ENCODE measurements around the gene RNU4-1.
A peak's percentile ranks its signal among the peaks of the same experiment; 100 is the strongest.

Gene RNU4-1

GRCh38 chr12:120323772-120324171 is 30.7 kb upstream of the RNU4-1 start:
- TF ChIP-seq POLR2AphosphoS5 (IDR thresholded peaks at IDR 0.05; ENCODE audit: low read depth, low read length) (no peak), FOXP2 (optimal IDR thresholded peaks at IDR 0.05; ENCODE audit: borderline replicate concordance, extremely low read depth, extremely low read length, insufficient read depth) (no peak), REST (IDR thresholded peaks at IDR 0.05; ENCODE audit: insufficient read depth in 1 of 2, low read depth in 2 of 2, low read length in 2 of 2) (no peak), TAF1 (IDR thresholded peaks at IDR 0.05; ENCODE audit: borderline replicate concordance, insufficient read depth, low read length) (no peak), SIN3A (IDR thresholded peaks at IDR 0.05; ENCODE audit: borderline replicate concordance, insufficient read depth, low read length) (no peak)

- TF ChIP-seq FOXP2 (optimal IDR thresholded peaks at IDR 0.05; ENCODE audit: borderline replicate concordance, extremely low read depth, extremely low read length, insufficient read depth) (no peak), SIN3A (IDR thresholded peaks at IDR 0.05; ENCODE audit: borderline replicate concordance, insufficient read depth, low read length) (no peak), TAF1 (IDR thresholded peaks at IDR 0.05; ENCODE audit: borderline replicate concordance, insufficient read depth, low read length) (no peak), REST (IDR thresholded peaks at IDR 0.05; ENCODE audit: insufficient read depth in 1 of 2, low read depth in 2 of 2, low read length in 2 of 2) (no peak), POLR2AphosphoS5 (IDR thresholded peaks at IDR 0.05; ENCODE audit: low read depth, low read length) (no peak)
These were observed 28.6 kb upstream of the RNU4-1 start for GRCh38 chr12:120321382-120322202.

- TF ChIP-seq TAF1 (IDR thresholded peaks at IDR 0.05; ENCODE audit: borderline replicate concordance, insufficient read depth, low read length) (peak; percentile 93; the same call in 1 of the 2 replicates), REST (IDR thresholded peaks at IDR 0.05; ENCODE audit: insufficient read depth in 1 of 2, low read depth in 2 of 2, low read length in 2 of 2) (no peak; a peak in 1 of 4 replicates), POLR2AphosphoS5 (IDR thresholded peaks at IDR 0.05; ENCODE audit: low read depth, low read length) (peak; percentile 89), SIN3A (IDR thresholded peaks at IDR 0.05; ENCODE audit: borderline replicate concordance, insufficient read depth, low read length) (peak; percentile 98), FOXP2 (optimal IDR thresholded peaks at IDR 0.05; ENCODE audit: borderline replicate concordance, extremely low read depth, extremely low read length, insufficient read depth) (no peak)
These were observed 24.4 kb upstream of the RNU4-1 start for GRCh38 chr12:120317224-120318105.

GRCh38 chr12:120316798-120317223 is 23.8 kb upstream of the RNU4-1 start:
- TF ChIP-seq SIN3A (IDR thresholded peaks at IDR 0.05; ENCODE audit: borderline replicate concordance, insufficient read depth, low read length) (no peak), FOXP2 (optimal IDR thresholded peaks at IDR 0.05; ENCODE audit: borderline replicate concordance, extremely low read depth, extremely low read length, insufficient read depth) (no peak), POLR2AphosphoS5 (IDR thresholded peaks at IDR 0.05; ENCODE audit: low read depth, low read length) (no peak), REST (IDR thresholded peaks at IDR 0.05; ENCODE audit: insufficient read depth in 1 of 2, low read depth in 2 of 2, low read length in 2 of 2) (no peak), TAF1 (IDR thresholded peaks at IDR 0.05; ENCODE audit: borderline replicate concordance, insufficient read depth, low read length) (no peak)
